Erythroblast (primary cell): ENCODE measurements around the gene SNAPC5.
"Not testable (repeated sequence)": the region's sequence is repeated elsewhere in the genome, so short reads cannot be mapped to it uniquely, and the experiment has no call there.

Source experiments
- DNase-seq, 2 experiments: peaks; one replicate each; lab custom pipeline; 2025; lab: John Stamatoyannopoulos, UW
- GATA1 ChIP-seq: IDR thresholded peaks from 2 replicates; pipeline ENCODE4 v1.6.1; 2011; ENCODE audit warnings: low read depth, mild to moderate bottlenecking, control low read depth, low read length, moderate library complexity
- POLR2A ChIP-seq: IDR thresholded peaks from 2 replicates; pipeline ENCODE4 v1.6.1; 2011; ENCODE audit warnings: mild to moderate bottlenecking, low read length

SNAPC5 gene

GRCh38 chr15:66503780-66504562 lies 6.4 kb upstream of the SNAPC5 start:
- peak; percentile 22 to 47 for DNase-seq
- TF ChIP-seq POLR2A (no peak), GATA1 (no peak)

GRCh38 chr15:66503041-66503648 lies 5.6 kb upstream of the SNAPC5 start:
- DNase-seq = peak in 1 of 2 experiments; percentile 25

- no peak for DNase-seq
- TF ChIP-seq POLR2A = peak; percentile 9
- TF ChIP-seq GATA1 = no peak
These were observed 4.9 kb upstream of the SNAPC5 start for GRCh38 chr15:66502491-66502890.

- TF ChIP-seq POLR2A = peak; percentile 12
- DNase-seq = not testable (repeated sequence)
These were observed 2.8 kb upstream of the SNAPC5 start for GRCh38 chr15:66500346-66500745.

GRCh38 chr15:66498501-66499386 lies 1.2 kb upstream of the SNAPC5 start:
- TF ChIP-seq POLR2A = no peak
- no peak for TF ChIP-seq GATA1
- DNase-seq = peak; percentile 57 to 60

GRCh38 chr15:66496951-66497501 lies 536 bp downstream of the SNAPC5 start:
- DNase-seq = peak in 1 of 2 experiments; percentile 47
- TF ChIP-seq GATA1 = no peak
- no peak for TF ChIP-seq POLR2A

GRCh38 chr15:66494262-66494661 lies 3.3 kb downstream of the SNAPC5 start:
- no peak for DNase-seq
- TF ChIP-seq GATA1 (no peak), POLR2A (no peak)

GRCh38 chr15:66491846-66492245 lies 5.7 kb downstream of the SNAPC5 start:
- DNase-seq = no peak
- TF ChIP-seq POLR2A (no peak), GATA1 (no peak)

- DNase-seq = no peak
- TF ChIP-seq GATA1 (no peak), POLR2A (no peak)
These were observed 8.3 kb downstream of the SNAPC5 start for GRCh38 chr15:66489179-66489791.

GRCh38 chr15:66488525-66488924 lies 9.0 kb downstream of the SNAPC5 start:
- TF ChIP-seq GATA1 = no peak
- TF ChIP-seq POLR2A = no peak

GRCh38 chr15:66486887-66487286 lies 10.7 kb downstream of the SNAPC5 start:
- DNase-seq = no peak
- no peak for TF ChIP-seq POLR2A
- no peak for TF ChIP-seq GATA1

More at GRCh38 chr15:66488525-66488924, 9.0 kb downstream of the SNAPC5 start:
- no peak for DNase-seq

GRCh38 chr15:66484539-66485112 lies 12.9 kb downstream of the SNAPC5 start:
- TF ChIP-seq POLR2A = no peak
- no peak for TF ChIP-seq GATA1
- DNase-seq = no peak

GRCh38 chr15:66483131-66483566 lies 14.4 kb downstream of the SNAPC5 start:
- no peak for TF ChIP-seq GATA1
- no peak for TF ChIP-seq POLR2A
- no peak for DNase-seq
